GM18502 (cell line): ENCODE results near the gene RHOBTB3.
"Not testable (repeated sequence)": the region's sequence is repeated elsewhere in the genome, so short reads cannot be mapped to it uniquely, and the experiment has no call there.

Experiments
- ATAC-seq: cut with Tn5 transposase; IDR thresholded peaks from one replicate; pipeline ENCODE4 v1.9.1; 2021; ENCODE audit warnings: mild to moderate bottlenecking; ENCODE audit not compliant: unreplicated experiment, poor library complexity

RHOBTB3 gene

GRCh38 chr5:95712347-95712958, 18.7 kb upstream of the RHOBTB3 start:
- ATAC-seq, result no peak

DNA sequence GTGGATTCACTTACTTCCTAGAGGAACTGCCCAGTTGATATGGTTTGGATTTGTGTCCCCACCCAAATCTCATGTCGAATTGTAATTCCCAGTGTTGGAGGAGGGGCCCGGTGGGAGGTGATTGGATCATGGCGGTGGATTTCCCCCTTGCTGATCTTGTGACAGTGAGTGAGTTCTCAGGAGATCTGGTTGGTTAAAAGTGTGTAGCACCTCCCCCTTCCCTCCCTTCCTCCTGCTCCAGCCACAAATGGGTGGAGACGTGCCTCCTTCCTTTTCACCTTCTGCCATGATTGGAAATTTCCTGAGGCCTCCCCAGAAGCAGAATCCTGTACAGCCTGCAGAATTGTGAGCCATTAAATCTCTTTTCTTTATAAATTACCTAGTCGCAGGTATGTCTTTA, 17.9 kb upstream of the RHOBTB3 start:
- ATAC-seq, result not testable (repeated sequence)

DNA sequence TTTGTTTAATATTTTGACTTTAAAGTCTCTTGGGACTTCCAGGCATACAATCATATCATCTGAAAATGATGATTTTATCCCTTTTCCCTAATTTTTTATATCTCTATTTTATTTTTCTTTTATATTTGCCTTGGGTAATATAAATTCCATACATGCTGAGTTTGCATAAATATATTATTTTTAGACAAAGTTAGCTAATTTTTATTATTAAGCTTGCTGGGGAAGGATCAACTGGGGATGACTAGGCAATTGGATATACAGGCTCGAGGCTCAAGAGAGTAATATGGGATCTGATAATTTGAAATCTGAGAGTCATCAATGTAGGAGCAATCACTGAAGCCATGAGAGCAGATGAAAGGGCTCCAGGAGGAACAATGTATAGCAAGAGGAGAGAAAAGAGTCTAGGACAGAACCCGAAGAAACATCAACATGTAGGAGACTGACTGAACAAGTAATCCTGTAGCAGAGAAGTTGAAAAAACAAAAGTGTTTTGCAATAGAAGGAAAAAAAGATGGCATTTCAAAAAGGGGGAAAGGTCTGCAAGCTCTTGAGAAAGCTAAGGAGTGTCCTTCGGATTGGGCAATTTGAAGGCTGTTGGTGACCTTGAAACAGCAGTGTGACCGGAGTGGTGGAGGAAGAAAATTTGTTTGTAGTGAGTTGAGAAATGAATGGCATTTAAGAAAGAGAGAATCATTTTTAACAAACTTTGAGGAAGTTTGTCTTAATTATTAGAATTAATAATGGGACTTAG, 17.0 kb upstream of the RHOBTB3 start:
- ATAC-seq, result no peak

- peak; percentile 40 for ATAC-seq
Measured at GRCh38 chr5:95715799-95716461, 15.2 kb upstream of the RHOBTB3 start.

- no peak for ATAC-seq
Measured at GRCh38 chr5:95717439-95717838, 13.7 kb upstream of the RHOBTB3 start.

DNA sequence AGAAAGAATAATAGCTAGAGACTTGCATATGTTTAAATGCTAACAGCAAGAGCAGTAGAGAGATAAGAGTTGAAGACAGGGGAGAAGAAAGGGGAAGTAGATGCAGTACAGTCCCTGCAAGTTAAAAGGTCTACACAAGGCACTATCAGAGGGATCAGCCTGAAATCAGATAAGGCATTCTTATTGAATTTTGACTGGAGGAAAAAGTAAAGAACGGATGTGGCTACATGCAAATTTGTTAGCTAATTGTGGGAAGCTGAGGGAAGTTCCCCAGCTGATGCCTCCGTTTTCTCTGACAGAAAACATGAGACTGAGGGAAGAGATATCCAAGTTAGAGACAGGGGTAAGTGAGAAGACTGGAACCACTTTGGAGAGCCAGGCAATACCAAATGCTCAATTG, 12.9 kb upstream of the RHOBTB3 start:
- peak; percentile 93 for ATAC-seq

GRCh38 chr5:95718738-95719137, 12.4 kb upstream of the RHOBTB3 start:
- no peak for ATAC-seq

GRCh38 chr5:95720094-95720786, 10.9 kb upstream of the RHOBTB3 start:
- ATAC-seq, result no peak

DNA sequence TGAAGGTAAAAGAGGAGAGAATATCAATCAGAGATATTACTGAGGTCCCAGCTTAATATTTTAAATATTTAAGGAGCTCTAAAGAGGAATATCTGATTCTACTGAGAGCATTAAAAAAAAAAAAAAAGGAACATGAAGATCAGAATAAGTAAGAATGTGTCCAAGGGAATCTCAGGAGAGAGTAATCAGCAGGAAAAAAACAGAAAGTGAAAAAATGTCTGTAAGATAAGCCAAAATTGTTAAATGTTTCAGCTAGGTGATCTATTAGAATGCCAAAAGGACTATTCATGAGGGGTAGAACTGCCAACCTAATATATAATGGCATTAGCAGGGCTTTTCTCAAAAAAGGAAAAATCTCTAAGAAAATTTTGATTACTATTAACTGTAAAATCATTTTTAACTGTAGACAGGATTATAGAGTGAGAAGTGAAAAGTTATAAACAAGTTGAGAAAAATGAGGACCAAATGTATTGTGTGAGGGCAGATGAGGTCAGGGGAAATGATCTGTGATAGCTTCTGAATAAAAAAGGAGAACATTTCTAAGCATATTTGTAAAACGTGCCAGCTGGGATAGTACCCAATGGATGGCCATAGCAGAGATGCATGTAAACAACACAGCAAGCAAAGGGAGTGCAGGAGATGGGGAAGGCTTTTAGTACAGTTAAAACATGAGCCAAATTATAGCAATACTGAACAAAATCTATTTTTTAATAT, 9.4 kb upstream of the RHOBTB3 start:
- ATAC-seq, result no peak

DNA sequence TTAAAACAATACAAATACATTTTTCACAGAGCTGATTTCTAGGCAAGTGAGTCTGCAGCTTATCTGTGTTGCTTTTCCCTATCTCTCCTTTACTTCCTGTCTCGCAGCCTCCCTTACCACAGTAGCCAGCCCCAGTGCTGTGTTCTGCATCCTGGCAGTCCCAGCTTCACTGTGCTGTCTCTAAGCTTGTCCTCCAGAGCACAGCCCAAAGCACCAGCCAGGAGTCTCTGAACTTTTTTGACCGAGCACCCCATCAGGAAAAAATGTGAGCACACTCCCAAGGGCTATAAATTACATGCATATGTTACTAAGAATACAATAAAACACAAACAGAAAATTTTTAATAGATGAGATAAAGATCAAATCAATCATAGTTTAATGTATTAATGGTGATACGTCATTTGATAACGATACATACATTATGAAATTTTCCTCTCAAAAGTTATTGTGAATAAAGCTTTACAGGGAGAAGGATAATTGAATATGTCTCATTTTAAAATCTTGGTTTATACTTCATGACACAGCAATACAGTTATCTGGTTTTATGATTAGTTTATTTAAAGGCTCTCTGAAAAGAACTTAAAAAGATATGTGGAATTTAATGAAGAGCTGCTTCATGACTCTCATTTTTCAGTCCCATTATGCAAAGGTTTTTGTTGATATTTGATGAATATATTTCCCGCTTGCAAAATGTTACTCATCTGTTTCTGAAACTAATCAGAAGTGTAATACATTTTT, 7.3 kb upstream of the RHOBTB3 start:
- ATAC-seq, result no peak

- no peak for ATAC-seq
Measured at GRCh38 chr5:95725071-95725820, 5.9 kb upstream of the RHOBTB3 start.

GRCh38 chr5:95725937-95726810, 5.0 kb upstream of the RHOBTB3 start:
- ATAC-seq, result peak; percentile 36

DNA sequence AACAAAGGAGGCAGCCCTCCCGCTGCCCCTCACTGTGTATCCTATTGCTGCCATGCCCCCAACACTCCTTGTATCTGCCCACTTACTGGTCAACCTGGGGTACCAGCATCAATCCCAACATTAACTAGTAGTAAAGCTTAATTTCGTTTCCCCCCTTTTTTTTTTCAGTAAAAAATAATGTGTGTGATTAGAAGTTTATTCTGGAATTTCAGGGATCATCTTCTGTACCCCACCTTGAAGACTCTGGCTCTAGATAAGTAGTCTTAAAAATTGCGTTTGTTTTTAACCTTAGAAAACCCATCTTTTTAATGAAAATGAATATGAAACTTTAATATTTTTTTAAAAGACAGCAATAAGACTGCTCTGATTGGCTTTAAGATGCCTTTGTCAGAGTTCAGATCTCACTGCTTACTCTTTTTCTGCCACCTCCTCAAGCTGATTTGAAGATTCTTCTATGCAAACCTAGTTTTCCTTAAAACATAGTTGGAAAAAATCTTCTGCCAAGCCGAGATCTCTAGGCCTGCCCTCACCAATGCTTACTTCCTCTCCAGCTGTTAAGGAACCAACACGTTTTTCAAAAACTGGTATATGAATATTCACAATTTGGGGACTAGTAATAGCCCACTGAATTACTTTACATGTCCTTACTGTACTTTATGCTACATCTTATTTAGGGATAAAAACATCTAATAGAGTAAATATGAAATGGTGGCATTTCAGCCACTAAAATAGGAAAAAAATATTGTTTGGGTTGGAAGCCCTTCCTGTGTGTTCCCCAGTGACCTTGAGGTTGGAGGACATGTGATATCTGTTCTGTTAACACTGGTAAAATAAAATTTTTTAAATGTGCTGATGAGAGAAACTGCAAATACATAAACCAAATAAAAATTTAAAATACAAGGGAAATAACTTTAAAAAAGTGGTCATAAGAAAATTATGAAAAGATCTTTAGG, 4.0 kb upstream of the RHOBTB3 start:
- ATAC-seq, result no peak

DNA sequence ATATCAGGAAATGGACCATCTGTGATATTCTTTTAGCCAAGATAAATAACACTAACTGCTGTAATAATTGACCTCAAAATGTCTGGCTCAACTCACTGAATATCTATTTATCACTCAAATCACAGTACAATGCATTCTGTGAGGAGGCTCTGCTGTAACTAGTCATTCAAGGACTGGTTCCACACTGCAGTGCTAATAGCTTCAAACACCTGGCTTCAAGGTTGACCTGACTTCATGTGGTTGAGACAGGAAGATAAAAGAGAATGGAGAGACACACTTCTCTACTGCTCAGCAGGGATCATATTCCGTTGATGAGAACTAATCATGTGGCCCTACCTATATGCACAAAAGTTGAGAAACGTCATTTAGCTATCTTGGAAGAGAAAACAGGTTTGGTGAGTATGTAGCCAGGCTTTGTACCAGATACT, 3.4 kb upstream of the RHOBTB3 start:
- peak; percentile 50 for ATAC-seq

- no peak for ATAC-seq
Measured at GRCh38 chr5:95728494-95729114, 2.5 kb upstream of the RHOBTB3 start.
